ENCODE results near the gene KIF19. TPM values are rescaled to one million over a fixed set of nuclear protein-coding genes. Genes with fewer than 3 reads are reported as not detected.

KIF19 gene
- total RNA-seq, 1 experiment from 2014 or later: 0.15 TPM

DNA sequence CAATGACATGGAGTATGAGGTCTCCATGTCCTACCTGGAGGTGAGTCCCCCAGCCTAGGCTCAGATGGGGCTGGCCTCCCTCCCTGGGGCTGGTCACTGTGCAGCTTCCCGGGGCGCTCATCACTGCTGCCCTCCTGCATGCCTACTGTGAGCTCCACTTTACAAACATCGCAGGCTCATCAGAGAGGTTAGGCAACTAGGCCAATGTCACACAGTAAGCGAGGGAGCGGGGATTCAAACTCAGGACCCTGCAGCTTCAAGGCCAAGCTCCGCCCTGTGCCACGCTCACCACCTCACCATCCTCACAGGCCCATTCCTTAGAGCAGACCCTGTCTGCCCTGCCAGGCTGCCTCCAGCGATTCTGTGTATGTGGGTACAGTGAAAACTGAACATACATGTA is 17.1 kb downstream of the KIF19 start:
- POLR2A ChIA-PET: no interaction called here
- RAD21 ChIA-PET (ENCODE audit: low non-redundant PET in 1 of 2, low total read pairs in 2 of 2, uncharacterized antibody in 2 of 2, unreplicated experiment in 2 of 2): no interaction called here
- no peaks in the 10 kb centered on the region; the same call in 1 of the 2 replicates for H3K27me3 ChIP-seq (ENCODE audit: insufficient read depth, low read length)

More for the DNA sequence above, 17.1 kb downstream of the KIF19 start:
- Histone ChIP-seq H3K36me3 (ENCODE audit: control insufficient read depth in 1 of 2, insufficient read depth in 2 of 2, low read length in 2 of 2) (no peaks in the 10 kb centered on the region), H3K9me3 (ENCODE audit: control insufficient read depth in 1 of 2, insufficient read depth in 1 of 2, low read depth in 1 of 2, low read length in 2 of 2) (no peaks in the 10 kb centered on the region), H2AFZ (ENCODE audit: low read depth, low read length, poor library complexity, severe bottlenecking) (no peak overlapping the region), H3K9ac (ENCODE audit: low read length) (no peak overlapping the region), H3K9me2 (ENCODE audit: insufficient read depth) (no peaks in the 10 kb centered on the region), H3K4me2 (ENCODE audit: low read length) (no peak overlapping the region), H3K4me1 (ENCODE audit: control insufficient read depth in 1 of 2, insufficient read depth in 2 of 2, low read length in 2 of 2) (peaks cover 0 to 8% of the 10 kb centered on the region in 2 experiments; a peak in 2 of 4 replicates), H4K20me1 (ENCODE audit: insufficient read depth) (no peaks in the 10 kb centered on the region), H3K79me2 (ENCODE audit: insufficient read depth, low read length) (no peaks in the 10 kb centered on the region), H3K4me3 (replicated peaks in 1 of 2; ENCODE audit: low read depth in 1 of 2, low read length in 2 of 2) (no peak overlapping the region), H3K27ac (ENCODE audit: low read depth, low read length) (no peak overlapping the region)
- DNase-seq (ENCODE audit: low read depth, low spot score) (no peak), ATAC-seq (no peak)
- TF ChIP-seq CEBPB (IDR thresholded peaks at IDR 0.05; ENCODE audit: low read depth) (no peak), TCF7L2 (IDR thresholded peaks at IDR 0.05; ENCODE audit: borderline replicate concordance, extremely low read depth, insufficient read depth, insufficient read length) (no peak), JUND (IDR thresholded peaks at IDR 0.05) (no peak), POLR2AphosphoS5 (IDR thresholded peaks at IDR 0.05; ENCODE audit: low read depth, low read length) (no peak), EGR1 (IDR thresholded peaks at IDR 0.05; ENCODE audit: low read depth) (no peak), ELF1 (IDR thresholded peaks at IDR 0.05; ENCODE audit: borderline replicate concordance, low read depth) (no peak), SP1 (IDR thresholded peaks at IDR 0.05; ENCODE audit: low read depth) (no peak)
- TF ChIP-seq, protein P1, sequence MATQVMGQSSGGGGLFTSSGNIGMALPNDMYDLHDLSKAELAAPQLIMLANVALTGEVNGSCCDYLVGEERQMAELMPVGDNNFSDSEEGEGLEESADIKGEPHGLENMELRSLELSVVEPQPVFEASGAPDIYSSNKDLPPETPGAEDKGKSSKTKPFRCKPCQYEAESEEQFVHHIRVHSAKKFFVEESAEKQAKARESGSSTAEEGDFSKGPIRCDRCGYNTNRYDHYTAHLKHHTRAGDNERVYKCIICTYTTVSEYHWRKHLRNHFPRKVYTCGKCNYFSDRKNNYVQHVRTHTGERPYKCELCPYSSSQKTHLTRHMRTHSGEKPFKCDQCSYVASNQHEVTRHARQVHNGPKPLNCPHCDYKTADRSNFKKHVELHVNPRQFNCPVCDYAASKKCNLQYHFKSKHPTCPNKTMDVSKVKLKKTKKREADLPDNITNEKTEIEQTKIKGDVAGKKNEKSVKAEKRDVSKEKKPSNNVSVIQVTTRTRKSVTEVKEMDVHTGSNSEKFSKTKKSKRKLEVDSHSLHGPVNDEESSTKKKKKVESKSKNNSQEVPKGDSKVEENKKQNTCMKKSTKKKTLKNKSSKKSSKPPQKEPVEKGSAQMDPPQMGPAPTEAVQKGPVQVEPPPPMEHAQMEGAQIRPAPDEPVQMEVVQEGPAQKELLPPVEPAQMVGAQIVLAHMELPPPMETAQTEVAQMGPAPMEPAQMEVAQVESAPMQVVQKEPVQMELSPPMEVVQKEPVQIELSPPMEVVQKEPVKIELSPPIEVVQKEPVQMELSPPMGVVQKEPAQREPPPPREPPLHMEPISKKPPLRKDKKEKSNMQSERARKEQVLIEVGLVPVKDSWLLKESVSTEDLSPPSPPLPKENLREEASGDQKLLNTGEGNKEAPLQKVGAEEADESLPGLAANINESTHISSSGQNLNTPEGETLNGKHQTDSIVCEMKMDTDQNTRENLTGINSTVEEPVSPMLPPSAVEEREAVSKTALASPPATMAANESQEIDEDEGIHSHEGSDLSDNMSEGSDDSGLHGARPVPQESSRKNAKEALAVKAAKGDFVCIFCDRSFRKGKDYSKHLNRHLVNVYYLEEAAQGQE (IDR thresholded peaks at IDR 0.05; ENCODE audit: low read depth): no peak
- TF ChIP-seq, protein P2, sequence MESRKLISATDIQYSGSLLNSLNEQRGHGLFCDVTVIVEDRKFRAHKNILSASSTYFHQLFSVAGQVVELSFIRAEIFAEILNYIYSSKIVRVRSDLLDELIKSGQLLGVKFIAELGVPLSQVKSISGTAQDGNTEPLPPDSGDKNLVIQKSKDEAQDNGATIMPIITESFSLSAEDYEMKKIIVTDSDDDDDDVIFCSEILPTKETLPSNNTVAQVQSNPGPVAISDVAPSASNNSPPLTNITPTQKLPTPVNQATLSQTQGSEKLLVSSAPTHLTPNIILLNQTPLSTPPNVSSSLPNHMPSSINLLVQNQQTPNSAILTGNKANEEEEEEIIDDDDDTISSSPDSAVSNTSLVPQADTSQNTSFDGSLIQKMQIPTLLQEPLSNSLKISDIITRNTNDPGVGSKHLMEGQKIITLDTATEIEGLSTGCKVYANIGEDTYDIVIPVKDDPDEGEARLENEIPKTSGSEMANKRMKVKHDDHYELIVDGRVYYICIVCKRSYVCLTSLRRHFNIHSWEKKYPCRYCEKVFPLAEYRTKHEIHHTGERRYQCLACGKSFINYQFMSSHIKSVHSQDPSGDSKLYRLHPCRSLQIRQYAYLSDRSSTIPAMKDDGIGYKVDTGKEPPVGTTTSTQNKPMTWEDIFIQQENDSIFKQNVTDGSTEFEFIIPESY (IDR thresholded peaks at IDR 0.05; ENCODE audit: extremely low read depth, insufficient replicate concordance, low read length): no peak
- TF ChIP-seq, protein P3, sequence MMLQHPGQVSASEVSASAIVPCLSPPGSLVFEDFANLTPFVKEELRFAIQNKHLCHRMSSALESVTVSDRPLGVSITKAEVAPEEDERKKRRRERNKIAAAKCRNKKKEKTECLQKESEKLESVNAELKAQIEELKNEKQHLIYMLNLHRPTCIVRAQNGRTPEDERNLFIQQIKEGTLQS (IDR thresholded peaks at IDR 0.05): no peak
- BruUV-seq (replicated peaks): no TSS peak
- CTCF ChIA-PET: no interaction called here
- intact Hi-C loops (cut with micrococcal nuclease): no loop called here
